HG02885 (cell line): ENCODE results near the gene KRTAP5-3.

Source experiments
- ATAC-seq: cut with Tn5 transposase; IDR thresholded peaks from one replicate; pipeline ENCODE4 v1.9.1; 2021; ENCODE audit warnings: mild to moderate bottlenecking; ENCODE audit not compliant: unreplicated experiment, poor library complexity

Gene KRTAP5-3

DNA sequence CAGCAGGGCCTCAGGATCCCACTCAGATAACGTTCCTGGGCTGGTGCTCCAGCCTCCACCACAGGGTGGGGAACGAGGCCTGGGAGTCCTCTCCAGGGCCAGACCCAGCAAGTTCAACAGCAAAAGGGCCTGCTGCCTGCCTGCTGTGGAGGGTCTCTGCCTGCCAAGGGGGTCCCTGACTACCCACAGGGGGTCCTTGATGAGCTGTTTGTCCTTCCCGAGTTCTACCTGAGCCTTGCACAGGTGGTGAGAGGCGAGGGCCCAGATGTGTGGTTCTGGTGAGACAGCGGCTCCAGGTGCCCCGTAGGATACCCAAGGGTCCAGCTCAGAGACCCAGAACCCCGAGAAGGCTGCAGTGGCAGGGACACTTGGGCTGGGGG is 40.6 kb downstream of the KRTAP5-3 start:
- ATAC-seq: no peak

DNA sequence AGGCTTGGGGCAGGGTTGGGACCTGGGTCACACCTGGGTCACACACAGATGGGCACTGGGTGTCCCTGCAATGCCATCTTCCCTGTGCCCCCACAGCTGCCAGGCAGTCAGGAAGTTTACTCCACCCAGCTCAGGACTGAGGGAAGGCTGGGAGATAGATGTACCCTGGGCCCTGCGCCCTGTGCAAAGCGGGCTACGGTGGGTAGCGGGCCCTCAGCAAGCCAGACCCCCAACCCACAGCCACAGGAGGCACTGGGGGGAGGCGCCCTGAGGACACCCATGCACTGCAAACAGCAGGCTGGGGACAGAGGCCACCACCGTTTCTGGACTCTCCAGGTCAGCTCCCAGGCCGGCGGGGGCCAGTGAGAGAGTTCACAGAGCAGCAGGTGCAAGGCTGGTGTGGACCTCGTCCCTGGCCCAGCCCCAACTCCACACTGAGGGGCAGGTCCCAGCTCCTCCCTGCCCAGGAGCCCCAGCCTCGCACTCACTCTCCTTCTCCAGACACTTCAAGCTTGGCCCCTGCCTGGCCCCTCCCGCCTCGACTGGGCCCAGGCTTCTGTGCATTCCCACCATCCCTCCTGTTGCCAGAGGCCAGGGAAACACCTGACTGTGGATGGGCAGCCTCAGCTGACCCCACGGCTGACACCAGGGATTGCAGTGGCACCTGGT is 41.1 kb downstream of the KRTAP5-3 start:
- ATAC-seq: no peak

DNA sequence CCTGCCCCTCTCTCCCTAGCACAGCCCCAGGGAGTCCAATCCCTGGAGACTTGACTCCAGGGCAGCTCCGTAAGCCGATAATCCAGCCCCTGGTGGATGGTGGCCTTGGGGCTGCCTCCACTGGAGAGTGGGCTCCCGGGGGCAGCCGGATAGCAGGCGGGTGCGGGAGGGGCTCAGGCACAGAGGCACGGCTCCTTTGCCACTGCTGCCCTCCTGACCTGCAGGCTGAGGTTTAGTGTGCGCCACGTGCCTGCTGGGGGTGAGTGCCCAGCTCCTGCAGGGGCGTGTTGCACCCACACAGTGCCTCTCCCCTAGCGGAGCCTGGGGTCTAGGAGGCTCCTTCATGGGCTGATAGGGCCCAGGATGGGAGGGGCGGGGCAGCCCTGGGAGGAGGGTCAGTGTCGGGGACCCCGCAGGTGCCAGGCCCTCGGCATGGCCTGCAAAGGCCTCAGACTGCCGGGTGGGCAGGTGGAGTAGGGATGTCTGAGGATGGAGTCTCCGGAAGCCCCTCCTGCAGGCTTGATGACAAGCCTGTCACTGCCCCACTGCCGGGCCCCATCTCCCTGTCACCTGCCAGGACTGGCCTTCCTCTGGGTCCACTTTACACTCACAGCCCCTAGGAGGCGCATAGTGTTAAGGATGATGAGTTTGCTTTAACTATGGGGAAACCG is 41.7 kb downstream of the KRTAP5-3 start:
- ATAC-seq: no peak

DNA sequence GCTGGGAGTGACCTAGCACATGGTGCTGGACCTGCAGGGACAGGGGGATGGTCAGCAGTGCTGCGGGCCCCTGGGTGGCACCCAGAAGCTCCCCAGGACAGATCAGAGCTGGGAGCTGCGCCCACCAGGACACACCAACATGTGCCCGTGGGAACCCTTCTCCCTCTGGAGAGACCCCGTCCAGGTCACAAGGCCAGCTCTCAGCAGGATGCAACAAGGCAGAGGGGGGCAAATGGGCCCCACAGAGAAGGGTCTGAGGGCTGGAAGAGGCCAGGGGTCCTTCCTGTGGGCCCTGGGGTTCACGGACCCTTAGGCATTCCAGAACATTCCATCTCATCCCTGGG is 42.4 kb downstream of the KRTAP5-3 start:
- no peak for ATAC-seq

DNA sequence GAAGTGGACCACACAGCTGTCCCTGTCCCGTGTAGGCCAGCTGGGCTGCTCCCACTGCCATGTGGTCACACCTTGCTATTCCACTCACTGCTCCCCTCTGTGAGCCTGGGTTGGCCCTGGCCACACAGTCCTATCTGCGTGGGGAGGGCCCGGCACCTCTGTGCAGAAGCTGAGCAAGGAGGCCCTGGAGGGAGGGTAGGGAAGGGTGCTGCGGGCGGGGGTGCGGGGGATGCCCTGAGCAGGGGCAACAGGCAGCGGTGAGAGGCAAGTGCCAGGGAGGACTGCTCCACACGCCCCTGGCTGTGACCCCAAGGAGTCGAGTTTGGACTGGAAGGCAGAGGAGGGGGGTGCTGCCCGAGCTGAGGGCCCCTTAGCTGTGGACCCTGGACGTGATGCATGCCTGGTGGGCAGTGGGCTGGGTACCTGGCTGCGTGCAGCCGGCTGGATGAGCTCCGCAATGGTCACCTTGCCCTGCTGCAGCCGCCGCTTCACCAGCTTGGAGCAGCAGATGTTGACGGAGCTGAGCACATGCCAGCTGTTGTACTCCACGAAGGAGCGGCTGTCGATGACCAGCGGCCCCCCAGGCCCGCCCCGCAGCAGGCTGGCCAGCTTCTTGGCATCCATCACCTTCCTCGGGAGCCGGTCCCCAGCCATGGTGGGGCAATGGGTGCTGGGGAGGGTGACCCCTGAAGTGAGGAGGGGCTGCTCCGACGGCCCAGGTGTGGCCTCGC is 42.9 kb downstream of the KRTAP5-3 start:
- ATAC-seq: no peak

DNA sequence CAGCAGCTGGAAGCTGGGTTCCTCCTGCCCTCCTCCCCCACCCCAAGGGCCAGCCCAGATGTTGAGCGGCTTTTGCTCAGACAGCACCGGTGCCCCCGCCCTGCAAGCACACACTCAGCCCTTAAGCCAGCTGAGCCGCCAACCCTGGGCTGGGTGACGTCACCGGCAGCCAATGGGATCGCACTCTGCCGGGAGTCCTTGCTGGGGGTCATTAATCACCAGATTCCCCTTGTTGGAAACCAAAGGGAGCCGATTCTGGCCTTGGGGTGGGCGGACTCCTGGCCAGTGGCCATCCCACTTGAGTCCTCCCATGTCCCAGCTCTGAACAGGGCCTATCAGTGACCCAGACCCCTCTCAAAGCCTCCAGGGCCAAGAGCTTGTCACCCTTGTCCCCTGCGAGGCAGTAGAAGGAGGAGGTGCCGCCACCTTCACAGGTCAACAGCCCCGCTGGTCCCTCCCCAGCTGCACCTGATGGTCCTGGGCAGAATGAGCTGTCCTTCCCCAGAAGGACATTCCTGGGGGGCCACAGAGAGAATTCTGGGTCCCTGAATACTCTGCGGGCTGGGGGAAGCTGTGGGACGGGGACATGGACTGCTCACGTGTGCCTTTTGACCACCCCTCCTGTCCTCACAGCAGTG is 43.6 kb downstream of the KRTAP5-3 start:
- no peak for ATAC-seq

DNA sequence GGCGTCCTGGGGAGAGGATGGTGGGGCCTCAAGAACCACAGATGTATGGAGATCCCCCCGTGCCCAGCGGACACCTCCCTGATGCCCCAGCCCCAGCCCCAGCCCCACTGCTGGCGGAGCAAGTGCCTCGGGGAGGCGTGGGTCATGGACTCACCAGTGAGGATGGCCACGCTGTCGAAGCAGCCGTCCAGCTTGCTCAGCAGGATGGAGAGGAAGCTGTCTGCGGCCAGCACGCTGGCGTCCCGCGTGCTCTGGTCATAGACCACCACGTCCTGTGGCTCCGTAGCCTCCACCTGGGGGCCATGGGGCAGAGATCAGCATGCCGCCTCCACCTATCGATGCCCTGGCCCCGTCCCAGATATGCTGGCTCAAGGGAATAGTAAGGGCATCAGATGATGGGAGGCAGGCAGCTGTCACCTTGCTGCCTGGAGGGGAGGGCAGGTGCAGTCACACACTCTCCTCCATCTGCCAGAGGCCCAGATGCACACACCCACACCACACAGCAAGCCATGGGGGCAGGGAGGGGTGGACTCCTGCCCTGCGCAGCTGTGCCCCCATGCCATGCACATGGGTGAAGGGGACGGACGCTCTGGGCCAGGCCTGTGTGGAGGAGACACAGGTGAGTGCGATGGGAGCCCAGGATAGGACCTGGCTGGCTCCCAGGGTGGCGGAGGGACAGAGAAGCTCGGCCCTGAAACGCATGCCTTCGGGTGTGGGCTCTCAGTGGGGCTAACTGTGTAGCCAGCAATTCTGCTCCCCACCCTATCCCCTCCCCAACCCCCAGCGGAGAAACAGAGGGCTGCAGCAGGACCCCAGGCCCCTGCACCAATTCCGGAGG is 44.3 kb downstream of the KRTAP5-3 start:
- no peak for ATAC-seq

DNA sequence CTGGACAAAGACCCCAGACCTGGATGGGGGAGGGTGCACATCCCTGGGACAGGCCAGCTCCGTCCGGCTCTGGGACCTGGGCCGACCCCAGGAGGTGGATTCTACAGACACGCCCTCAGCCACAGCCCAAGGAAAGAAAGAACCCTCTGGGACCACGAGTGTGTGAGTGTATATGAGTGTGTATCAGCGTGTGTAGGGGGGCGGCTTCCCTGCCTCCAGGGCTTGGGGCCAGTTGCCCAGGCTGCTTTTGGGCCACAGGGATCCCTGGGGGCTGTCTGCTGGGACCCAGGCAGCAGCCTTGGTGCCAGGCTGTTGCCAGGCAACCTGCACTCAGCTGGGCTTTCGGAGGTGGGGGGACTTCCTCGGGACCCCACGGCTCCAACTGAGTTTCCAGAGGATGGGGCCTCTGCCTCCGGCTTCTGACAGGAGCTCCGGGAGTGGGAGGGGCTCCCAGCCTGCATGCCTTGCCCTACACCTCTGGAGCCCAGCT is 45.1 kb downstream of the KRTAP5-3 start:
- ATAC-seq: no peak

DNA sequence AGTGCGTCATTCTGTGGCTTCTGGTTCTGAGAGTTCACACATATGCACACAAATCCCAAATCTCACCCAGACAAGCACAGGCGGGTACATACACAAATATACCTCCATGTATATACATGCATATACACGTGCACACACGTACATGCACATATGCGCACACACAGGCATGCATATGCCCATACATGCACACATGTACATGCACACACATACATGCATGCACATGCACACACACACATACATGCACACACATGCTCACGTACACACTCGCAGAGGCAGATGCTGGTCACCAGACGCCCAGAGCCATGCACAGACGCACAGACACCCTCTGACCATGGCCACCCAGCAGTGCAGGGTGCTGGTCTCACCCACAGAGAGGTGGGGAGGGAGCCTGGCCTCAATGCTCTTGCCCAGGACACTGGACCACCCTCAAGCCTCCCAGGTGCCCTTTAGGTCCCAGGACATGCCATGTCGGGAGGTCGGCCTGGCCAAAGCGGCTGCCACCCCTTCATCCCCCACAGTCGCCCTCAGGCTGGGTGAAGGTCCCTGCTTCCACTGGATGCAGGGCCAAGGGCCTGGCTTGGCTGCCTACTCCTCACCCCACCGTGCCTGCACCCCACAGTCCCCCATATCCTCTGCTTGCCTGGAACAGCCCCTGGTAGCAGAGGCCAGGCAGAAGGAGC is 45.7 kb downstream of the KRTAP5-3 start:
- no peak for ATAC-seq

DNA sequence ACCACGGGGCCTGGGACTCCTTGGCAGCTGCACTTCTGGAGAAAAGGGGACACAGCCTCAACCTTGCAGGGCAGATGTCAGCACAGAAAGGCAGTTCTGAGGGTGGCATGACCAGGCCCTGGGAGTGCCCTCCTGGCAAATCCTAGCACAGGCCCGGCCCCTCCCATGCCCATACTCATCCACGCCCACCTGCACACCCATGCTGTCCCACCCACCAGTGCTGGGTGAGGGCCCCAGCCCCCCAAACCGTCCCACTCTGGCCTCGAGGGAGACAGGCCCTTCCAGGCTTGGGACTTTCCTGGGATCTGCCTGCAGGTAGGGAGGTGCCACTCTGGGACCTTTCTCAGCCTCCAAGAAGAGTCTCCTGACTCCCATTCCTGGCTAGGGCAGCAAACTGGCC is 46.3 kb downstream of the KRTAP5-3 start:
- ATAC-seq: no peak

DNA sequence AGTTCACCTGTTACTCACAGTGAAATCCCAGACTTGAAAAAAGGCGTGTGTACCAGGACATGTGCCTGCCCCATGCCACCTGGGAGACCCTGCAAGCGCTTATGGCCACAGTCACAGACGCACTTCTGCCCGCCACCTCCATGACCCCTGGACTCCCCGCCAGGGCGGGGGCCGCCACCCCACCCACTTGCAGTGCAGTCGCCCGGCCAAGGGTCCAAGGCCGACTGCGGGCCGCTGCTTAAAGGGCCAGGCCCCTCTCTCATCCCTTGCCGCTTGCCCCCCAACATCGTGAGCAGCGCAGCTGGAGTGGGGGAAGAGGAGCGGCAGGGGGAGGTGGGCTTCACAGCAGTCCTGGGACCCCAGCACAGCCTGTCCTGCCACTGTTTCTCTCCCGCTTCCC is 47.0 kb downstream of the KRTAP5-3 start:
- no peak for ATAC-seq

DNA sequence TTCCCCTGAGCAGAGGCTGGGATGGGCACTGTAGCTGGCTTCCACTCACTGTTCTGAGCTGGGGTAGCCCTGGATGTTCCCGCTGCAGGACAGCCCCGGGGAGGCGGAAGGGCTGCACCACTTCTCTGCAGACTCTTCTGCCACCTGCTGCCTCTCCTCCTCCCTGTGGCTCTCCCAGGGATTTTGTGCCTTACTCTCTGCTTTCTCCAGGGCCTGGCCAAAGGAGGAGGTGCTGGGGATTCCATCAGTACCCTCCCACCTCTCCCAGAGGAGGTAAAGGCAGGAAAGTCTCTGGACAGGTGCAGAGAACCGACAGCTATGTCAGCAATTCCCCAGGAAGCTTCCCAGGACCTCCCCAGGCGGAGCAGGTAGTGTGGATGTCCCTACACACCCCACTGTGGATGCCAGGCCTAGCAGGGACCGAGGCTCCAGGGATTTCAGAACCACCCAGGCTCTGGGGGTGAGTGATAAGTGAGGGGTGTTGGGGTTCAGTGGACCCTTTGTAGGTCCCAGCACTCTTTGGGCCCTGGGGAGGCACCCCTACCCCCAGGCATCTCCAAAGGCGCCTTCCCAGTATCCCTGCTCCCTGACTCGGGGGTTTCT is 47.5 kb downstream of the KRTAP5-3 start:
- ATAC-seq: no peak

DNA sequence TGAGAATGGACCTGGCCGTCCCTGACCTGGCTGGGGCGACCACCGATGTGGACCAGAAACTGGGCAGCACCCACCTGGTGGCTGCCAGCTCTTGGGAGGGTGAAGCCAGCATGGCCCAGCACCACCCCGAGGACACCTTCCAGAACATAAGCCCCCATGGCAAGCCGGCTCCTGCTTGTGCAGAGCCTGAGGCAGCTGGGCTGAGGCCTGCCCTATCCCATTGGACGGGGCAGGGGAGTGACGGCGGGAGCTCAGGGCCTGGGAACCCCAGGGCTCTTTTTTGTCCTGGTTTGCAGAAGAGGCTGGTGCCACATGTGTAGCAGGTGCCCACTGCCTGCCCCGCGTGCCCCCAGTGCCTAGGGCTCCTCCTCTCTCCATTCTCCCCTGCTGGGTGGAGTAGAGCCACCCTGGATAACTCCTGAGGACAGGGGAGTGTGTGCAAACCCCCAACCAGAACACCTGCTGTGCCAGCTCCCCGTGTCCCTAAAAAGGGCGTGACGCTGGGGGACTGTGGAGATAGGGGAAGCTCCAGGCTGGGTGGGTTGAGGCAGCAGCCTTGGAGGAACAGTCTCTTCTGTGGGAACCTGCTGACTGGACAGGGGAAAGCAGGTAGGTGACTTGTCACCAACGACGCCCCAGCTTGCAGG is 48.1 kb downstream of the KRTAP5-3 start:
- no peak for ATAC-seq

DNA sequence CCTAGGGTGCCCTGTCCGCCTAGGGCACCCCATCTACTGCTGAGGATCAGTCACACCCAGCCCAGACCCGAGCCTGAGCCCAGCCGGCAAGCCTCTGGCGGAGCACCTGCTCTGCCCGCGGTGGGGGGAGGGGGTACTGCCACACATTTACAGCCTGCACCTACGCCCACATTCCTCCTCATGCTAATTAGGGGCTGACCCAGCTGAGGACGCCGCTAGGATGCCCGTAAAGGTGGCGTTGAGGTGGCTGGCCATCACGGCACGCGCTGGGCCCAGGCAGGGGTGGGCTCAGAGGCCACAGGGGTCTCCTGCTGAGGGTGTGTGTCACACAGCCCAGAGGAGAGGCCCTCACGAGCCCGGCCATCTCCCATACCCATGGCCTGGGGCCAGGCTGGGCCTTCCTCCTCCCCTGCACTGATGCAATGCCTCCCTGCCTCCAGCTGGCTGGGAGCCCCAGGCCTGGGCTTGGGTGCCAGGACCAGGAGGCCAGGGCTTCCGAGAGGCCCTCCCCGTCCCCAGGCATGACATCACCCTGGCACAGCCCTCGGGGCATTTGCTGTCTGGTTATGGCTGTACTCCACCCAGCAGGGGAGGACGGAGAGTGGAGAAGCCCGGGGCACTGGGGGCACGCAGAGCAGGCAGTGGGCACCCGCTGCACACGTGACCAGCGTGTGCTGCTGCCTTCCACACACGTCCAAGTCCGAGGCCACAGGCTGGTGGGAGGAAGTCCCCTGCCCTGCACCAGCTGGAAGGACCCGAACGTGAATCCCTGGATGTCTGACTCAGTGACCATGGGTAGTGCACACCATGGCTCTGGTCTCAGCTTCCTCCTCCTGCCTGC is 48.9 kb downstream of the KRTAP5-3 start:
- no peak for ATAC-seq

DNA sequence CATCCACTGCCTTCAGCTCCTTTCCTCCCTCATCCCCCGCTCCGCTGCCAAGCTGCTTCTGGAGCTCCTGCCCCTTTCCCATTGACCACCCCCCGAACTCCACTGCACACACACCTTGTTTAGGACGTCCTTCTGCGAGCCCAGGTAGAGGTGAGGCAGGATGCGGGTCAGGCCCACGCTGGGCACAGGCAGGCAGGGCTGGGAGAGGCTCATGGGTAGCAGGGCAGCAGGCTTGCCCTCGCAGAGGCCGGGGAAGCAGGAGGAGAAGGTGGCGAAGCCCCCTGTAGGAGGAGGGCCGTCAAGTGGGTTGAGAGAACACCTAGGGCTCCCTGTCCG is 49.5 kb downstream of the KRTAP5-3 start:
- ATAC-seq: no peak

DNA sequence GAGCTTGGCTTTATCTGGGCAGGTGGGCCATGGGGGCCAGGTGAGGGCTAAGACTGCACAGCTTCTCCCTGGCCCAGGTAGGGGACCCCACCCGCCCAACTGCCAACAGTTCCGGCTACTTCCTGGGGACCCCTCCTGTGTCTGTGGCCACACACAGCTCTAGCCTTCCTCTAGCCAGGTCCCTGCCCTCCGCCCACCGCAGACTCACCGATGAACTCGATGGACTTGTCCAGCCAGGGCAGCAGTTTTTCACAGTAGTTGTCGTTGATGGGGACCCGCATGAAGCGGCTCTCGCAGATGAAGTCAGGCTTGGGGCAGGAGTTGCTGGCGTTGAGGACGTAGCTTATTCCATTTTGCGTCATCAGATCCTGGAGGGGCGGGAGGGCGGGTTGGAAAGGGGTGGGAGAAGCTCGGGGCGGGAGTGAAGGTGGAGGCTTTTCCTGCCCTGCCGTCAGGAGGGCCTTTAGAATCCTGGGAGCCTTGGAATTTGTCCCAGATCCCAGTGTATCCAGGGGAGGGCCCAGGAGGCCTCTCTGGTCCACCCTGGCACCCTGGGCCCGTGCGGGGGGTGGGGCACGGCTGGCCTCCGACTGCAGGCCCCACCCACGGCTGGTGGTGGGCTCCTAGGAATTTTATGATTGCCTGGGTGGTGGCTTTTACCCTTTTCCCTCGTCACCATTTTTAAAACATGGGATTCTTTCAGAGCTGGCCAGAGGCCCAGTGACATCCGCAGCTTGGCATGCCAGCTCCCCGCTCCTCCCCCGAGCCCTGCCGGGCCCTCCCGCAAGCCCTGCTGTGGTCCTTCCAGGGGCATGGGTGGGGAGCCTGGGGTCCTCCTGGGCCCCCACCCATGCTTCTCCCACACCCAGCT is 50.1 kb downstream of the KRTAP5-3 start:
- no peak for ATAC-seq
